Activated CD4-positive, alpha-beta T cell treated with anti-CD3 and anti-CD28 coated beads, Interleukin-2, Interleukin-6, amounts not matched to agents 100 ng/mL and 50 ng/mL, durations not matched to agents 16 hours and 8 hours (primary cell): Measurements from ENCODE around the gene FARP1.
"Not testable (repeated sequence)": the region's sequence is repeated elsewhere in the genome, so short reads cannot be mapped to it uniquely, and the experiment has no call there.

Experiments
- DNase-seq: peaks from one replicate; pipeline ENCODE4 v3.0.0-alpha.2; 2020

The FARP1 gene

GRCh38 chr13:98409281-98409680 lies 266.4 kb downstream of the FARP1 start:
- no peak for DNase-seq

- DNase-seq = no peak
These were observed 267.7 kb downstream of the FARP1 start for GRCh38 chr13:98410612-98411011.

- DNase-seq = no peak
These were observed 268.1 kb downstream of the FARP1 start for GRCh38 chr13:98411013-98411412.

- no peak for DNase-seq
These were observed 268.8 kb downstream of the FARP1 start for GRCh38 chr13:98411617-98412265.

- not testable (repeated sequence) for DNase-seq
These were observed 270.4 kb downstream of the FARP1 start for GRCh38 chr13:98413278-98413677.

GRCh38 chr13:98413796-98414195 lies 270.9 kb downstream of the FARP1 start:
- no peak for DNase-seq

GRCh38 chr13:98415326-98416070 lies 272.6 kb downstream of the FARP1 start:
- no peak for DNase-seq

- DNase-seq = no peak
These were observed 273.5 kb downstream of the FARP1 start for GRCh38 chr13:98416408-98416807.

GRCh38 chr13:98419786-98420553 lies 277.1 kb downstream of the FARP1 start:
- DNase-seq = no peak

GRCh38 chr13:98420554-98421175 lies 277.8 kb downstream of the FARP1 start:
- no peak for DNase-seq

GRCh38 chr13:98422046-98422445 lies 279.2 kb downstream of the FARP1 start:
- DNase-seq = no peak

GRCh38 chr13:98423417-98423816 lies 280.5 kb downstream of the FARP1 start:
- DNase-seq = no peak

- no peak for DNase-seq
These were observed 284.6 kb downstream of the FARP1 start for GRCh38 chr13:98427331-98427995.

GRCh38 chr13:98428256-98428966 lies 285.5 kb downstream of the FARP1 start:
- no peak for DNase-seq

GRCh38 chr13:98429081-98429480 lies 286.2 kb downstream of the FARP1 start:
- DNase-seq = no peak

GRCh38 chr13:98429531-98429930 lies 286.6 kb downstream of the FARP1 start:
- no peak for DNase-seq

- no peak for DNase-seq
These were observed 287.3 kb downstream of the FARP1 start for GRCh38 chr13:98429977-98430736.

GRCh38 chr13:98432638-98433037 lies 289.7 kb downstream of the FARP1 start:
- no peak for DNase-seq

- DNase-seq = no peak
These were observed 290.8 kb downstream of the FARP1 start for GRCh38 chr13:98433654-98434053.

GRCh38 chr13:98434060-98434459 lies 291.2 kb downstream of the FARP1 start:
- DNase-seq = no peak

GRCh38 chr13:98435376-98435775 lies 292.5 kb downstream of the FARP1 start:
- DNase-seq = no peak
